ENCODE data around the gene RABGGTA.

GRCh38 chr14:24286996-24287395 is 15.6 kb upstream of the RABGGTA start:
- TF ChIP-seq CTCF (IDR thresholded peaks at IDR 0.05; ENCODE audit: low read depth, low read length) (no peak), EZH2phosphoT487 (IDR thresholded peaks at IDR 0.05; ENCODE audit: low read depth) (no peak)
